Ecto neural progenitor cell (in vitro differentiated cells): ENCODE measurements around the gene CLTRN.
"Not testable (repeated sequence)": the region's sequence is repeated elsewhere in the genome, so short reads cannot be mapped to it uniquely, and the experiment has no call there.

Source experiments
- DNase-seq: peaks from one replicate; pipeline ENCODE4 v3.0.0-alpha.2; 2018; ENCODE audit warnings: low spot score

CLTRN gene

GRCh38 chrX:15664487-15665444 is at the start of gene CLTRN:
TSS of gene CLTRN (minus strand) at chrX:15664805. CDS start at chrX:15664775, 30 bp downstream.
- no peak for DNase-seq

- not testable (repeated sequence) for DNase-seq
These were observed 39.7 kb upstream of the CLTRN start for GRCh38 chrX:15704273-15704672.

- not testable (repeated sequence) for DNase-seq
These were observed 39.2 kb upstream of the CLTRN start for GRCh38 chrX:15703809-15704208.

- DNase-seq: no peak
These were observed 38.1 kb upstream of the CLTRN start for GRCh38 chrX:15702488-15703371.

GRCh38 chrX:15696516-15696915 is 31.9 kb upstream of the CLTRN start:
- no peak for DNase-seq

- no peak for DNase-seq
These were observed 30.4 kb upstream of the CLTRN start for GRCh38 chrX:15694941-15695451.

- peak; percentile 60 for DNase-seq
These were observed 22.4 kb upstream of the CLTRN start for GRCh38 chrX:15686818-15687685.

- no peak for DNase-seq
These were observed 18.6 kb upstream of the CLTRN start for GRCh38 chrX:15683193-15683592.

- DNase-seq: no peak
These were observed 16.8 kb upstream of the CLTRN start for GRCh38 chrX:15681433-15681832.

- no peak for DNase-seq
These were observed 15.8 kb upstream of the CLTRN start for GRCh38 chrX:15680401-15680800.

- DNase-seq: no peak
These were observed 14.6 kb upstream of the CLTRN start for GRCh38 chrX:15679246-15679645.

- no peak for DNase-seq
These were observed 13.7 kb upstream of the CLTRN start for GRCh38 chrX:15678339-15678738.

- DNase-seq: no peak
These were observed 12.3 kb upstream of the CLTRN start for GRCh38 chrX:15676886-15677285.

- DNase-seq: peak; percentile 85
These were observed 10.9 kb upstream of the CLTRN start for GRCh38 chrX:15675490-15675921.

GRCh38 chrX:15674841-15675489 is 10.4 kb upstream of the CLTRN start:
- peak; percentile 88 for DNase-seq

GRCh38 chrX:15674514-15674840 is 9.9 kb upstream of the CLTRN start:
- no peak for DNase-seq

- no peak for DNase-seq
These were observed 9.4 kb upstream of the CLTRN start for GRCh38 chrX:15673970-15674369.

- DNase-seq: no peak
These were observed 8.3 kb upstream of the CLTRN start for GRCh38 chrX:15672881-15673280.

GRCh38 chrX:15663439-15663838 is 1.2 kb downstream of the CLTRN start:
- DNase-seq: no peak

- not testable (repeated sequence) for DNase-seq
These were observed 9.8 kb downstream of the CLTRN start for GRCh38 chrX:15654804-15655203.

GRCh38 chrX:15653961-15654360 is 10.6 kb downstream of the CLTRN start:
- no peak for DNase-seq
